Stimulated activated CD4-positive, alpha-beta T cell treated with anti-CD3 and anti-CD28 coated beads, Interleukin-4, amount 100 ng/mL, for 24 hours (primary cell): ENCODE results near the gene EPHA3.

Experiments
- DNase-seq: peaks from one replicate; pipeline ENCODE4 v3.0.0-alpha.2; 2020

EPHA3 gene

GRCh38 chr3:89154416-89154815 lies 47.0 kb downstream of the EPHA3 start:
- no peak for DNase-seq

- DNase-seq, result no peak
Measured at GRCh38 chr3:89155811-89156210, 48.4 kb downstream of the EPHA3 start.

- no peak for DNase-seq
Measured at GRCh38 chr3:89157575-89157974, 50.2 kb downstream of the EPHA3 start.

GRCh38 chr3:89159605-89160004 lies 52.2 kb downstream of the EPHA3 start:
- no peak for DNase-seq

GRCh38 chr3:89164774-89165173 lies 57.4 kb downstream of the EPHA3 start:
- no peak for DNase-seq

- no peak for DNase-seq
Measured at GRCh38 chr3:89165636-89166263, 58.3 kb downstream of the EPHA3 start.

GRCh38 chr3:89171687-89172545 lies 64.5 kb downstream of the EPHA3 start:
- no peak for DNase-seq

GRCh38 chr3:89173546-89173945 lies 66.1 kb downstream of the EPHA3 start:
- DNase-seq, result no peak

- DNase-seq, result no peak
Measured at GRCh38 chr3:89179355-89180001, 72.1 kb downstream of the EPHA3 start.

- DNase-seq, result no peak
Measured at GRCh38 chr3:89180334-89180733, 72.9 kb downstream of the EPHA3 start.

GRCh38 chr3:89182056-89182455 lies 74.6 kb downstream of the EPHA3 start:
- no peak for DNase-seq

GRCh38 chr3:89184151-89184995 lies 77.0 kb downstream of the EPHA3 start:
- DNase-seq, result no peak

GRCh38 chr3:89186456-89186855 lies 79.0 kb downstream of the EPHA3 start:
- DNase-seq, result no peak

- no peak for DNase-seq
Measured at GRCh38 chr3:89198591-89198990, 91.2 kb downstream of the EPHA3 start.

GRCh38 chr3:89212619-89213018 lies 105.2 kb downstream of the EPHA3 start:
- DNase-seq, result no peak

- no peak for DNase-seq
Measured at GRCh38 chr3:89216016-89216739, 108.8 kb downstream of the EPHA3 start.

GRCh38 chr3:89217148-89217685 lies 109.8 kb downstream of the EPHA3 start:
- DNase-seq, result no peak

GRCh38 chr3:89221924-89222323 lies 114.5 kb downstream of the EPHA3 start:
- no peak for DNase-seq

- no peak for DNase-seq
Measured at GRCh38 chr3:89223188-89223587, 115.8 kb downstream of the EPHA3 start.

GRCh38 chr3:89227218-89227617 lies 119.8 kb downstream of the EPHA3 start:
- DNase-seq, result no peak

GRCh38 chr3:89227634-89228033 lies 120.2 kb downstream of the EPHA3 start:
- DNase-seq, result no peak

- DNase-seq, result no peak
Measured at GRCh38 chr3:89232155-89232554, 124.7 kb downstream of the EPHA3 start.
